Adrenal gland (tissue), 5 donors: Measurements from ENCODE around the gene MYH7.

Experiments
- CTCF ChIP-seq, 6 experiments: fragments of 450-650 bp in 4 of 6; fragments of 200-600 bp in 2 of 6; sonication (generic) in 1 of 6; IDR thresholded peaks; 1 replicate in 5 of 6; 2 replicates in 1 of 6; pipeline versions ENCODE4 v1.5.1 to v1.8.0; 2016 to 2021; ENCODE audit warnings: antibody characterized with exemption in 6 of 6, mild to moderate bottlenecking in 2 of 6, moderate library complexity in 1 of 6
- POLR2A ChIP-seq, 2 donors: fragments of 450-650 bp; IDR thresholded peaks; one replicate each; pipeline ENCODE4 v1.6.1; 2017; ENCODE audit warnings: antibody characterized with exemption in 2 of 2, mild to moderate bottlenecking in 2 of 2, moderate library complexity in 1 of 2
- donor health status: DM: no; HTN: no; CAD: no.

- TF ChIP-seq CTCF (IDR thresholded peaks at IDR 0.05) (no peak), POLR2A (IDR thresholded peaks at IDR 0.05) (no peak)
Observed at GRCh38 chr14:23438101-23438971, 2.9 kb upstream of the MYH7 start.
